ENCODE measurements around the gene ALG11.
"Not testable (repeated sequence)": the region's sequence is repeated elsewhere in the genome, so short reads cannot be mapped to it uniquely, and the experiment has no call there.

Gene ALG11

GRCh38 chr13:52011632-52012511 lies at the start of gene ALG11:
TSS of gene ALG11 (plus strand) at chr13:52012398. CDS start at chr13:52012419, 21 bp downstream.
- peak; percentile 97 for DNase-seq (ENCODE audit: low read depth)

DNA sequence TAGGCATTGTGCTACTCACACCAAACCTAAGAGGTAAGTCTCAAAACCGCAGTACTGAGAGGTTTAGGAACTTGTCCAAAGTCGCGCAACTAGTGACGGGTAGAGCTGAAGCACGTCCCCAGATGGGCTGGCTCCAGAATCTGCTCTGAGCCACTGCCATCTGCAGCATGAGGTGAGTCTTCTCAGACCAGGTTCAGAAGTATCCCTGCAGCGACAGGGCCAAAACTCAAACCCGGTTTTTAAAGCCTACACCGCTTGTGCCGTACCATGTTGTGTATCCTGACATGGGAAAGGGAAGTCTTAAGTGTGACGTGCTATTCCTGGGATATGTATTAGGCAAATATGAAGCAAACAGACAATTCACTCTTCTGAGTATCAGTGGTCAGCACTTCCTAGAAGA lies 46.0 kb upstream of the ALG11 start:
- no peak for DNase-seq (ENCODE audit: low read depth)

- DNase-seq (ENCODE audit: low read depth), result no peak
Observed at GRCh38 chr13:51967482-51968446, 44.4 kb upstream of the ALG11 start.

DNA sequence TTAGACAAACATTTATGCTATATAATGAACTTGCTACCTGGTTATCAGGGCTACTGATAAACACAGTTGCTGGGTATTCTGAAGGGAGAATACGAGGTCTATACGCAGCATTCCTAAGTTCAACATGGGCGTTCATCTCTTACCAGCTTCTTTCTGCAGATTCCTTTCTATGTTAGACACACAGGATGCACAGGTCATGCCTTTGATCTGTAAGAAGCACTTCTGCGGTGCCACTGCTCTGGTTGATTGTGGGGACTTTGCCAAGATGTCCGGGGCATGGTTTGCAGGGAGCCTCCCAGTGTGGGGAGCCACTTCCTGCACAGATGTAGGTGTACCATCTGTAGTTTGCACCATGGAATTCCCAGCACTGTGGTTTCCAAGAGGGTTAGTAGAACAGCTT lies 41.8 kb upstream of the ALG11 start:
- no peak for DNase-seq (ENCODE audit: low read depth)

GRCh38 chr13:51971520-51972426 lies 40.4 kb upstream of the ALG11 start:
- no peak for DNase-seq (ENCODE audit: low read depth)

- DNase-seq (ENCODE audit: low read depth), result no peak
Observed at GRCh38 chr13:51974482-51974881, 37.7 kb upstream of the ALG11 start.

- no peak for DNase-seq (ENCODE audit: low read depth)
Observed at GRCh38 chr13:51976423-51976822, 35.8 kb upstream of the ALG11 start.

DNA sequence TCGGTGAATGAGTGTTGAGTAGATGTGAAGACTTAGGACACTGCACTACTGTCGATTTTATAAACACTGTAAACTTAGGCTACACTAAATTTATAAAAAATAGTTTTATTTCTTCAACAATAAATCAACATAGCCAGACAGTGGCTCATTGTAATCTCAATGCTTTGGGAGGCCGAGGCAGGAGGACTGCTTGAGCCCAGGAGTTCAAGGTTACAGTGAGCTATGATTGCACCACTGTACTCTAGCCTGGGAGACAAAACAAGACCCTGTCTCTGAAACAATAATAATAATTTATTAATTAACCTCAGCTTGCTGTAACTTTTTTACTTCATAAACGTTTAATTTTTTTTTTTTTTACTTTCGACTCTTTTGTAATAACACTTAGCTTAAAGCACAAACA lies 35.3 kb upstream of the ALG11 start:
- DNase-seq (ENCODE audit: low read depth), result no peak

GRCh38 chr13:51977625-51978024 lies 34.6 kb upstream of the ALG11 start:
- no peak for DNase-seq (ENCODE audit: low read depth)

DNA sequence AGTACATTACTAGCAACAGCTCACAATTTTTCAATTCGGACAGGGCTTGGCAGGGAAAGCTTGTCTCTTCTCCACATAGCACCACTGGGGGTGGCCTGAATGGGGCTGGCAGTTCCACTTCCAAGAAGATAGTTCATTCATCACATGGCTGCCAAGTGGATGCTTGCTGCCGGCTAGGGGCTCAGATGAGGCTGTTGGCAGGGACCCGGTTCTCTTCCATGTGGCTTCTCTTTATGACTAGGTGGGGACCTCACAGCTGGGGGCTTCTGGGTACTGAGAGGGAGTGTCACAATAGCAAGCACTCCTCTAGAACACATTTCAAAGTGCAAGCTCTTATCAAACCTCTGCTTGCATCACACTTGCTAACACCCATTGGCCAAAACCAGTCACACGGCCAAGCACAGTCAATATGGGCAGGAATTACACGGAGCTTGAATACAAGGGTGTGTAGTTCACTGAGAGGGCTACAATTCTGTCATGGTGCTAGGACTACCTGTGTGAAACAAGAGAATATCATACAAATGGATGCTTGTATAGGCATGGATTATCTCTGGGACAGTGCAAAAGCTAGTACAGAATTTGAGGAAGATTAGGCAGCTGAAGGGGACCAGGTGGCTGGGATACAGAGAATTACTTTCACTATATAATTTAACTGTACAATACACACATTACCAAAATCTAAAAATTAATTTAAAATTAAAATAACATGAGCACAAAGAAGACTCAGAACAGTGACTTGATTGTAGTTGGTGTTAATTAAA lies 33.2 kb upstream of the ALG11 start:
- DNase-seq (ENCODE audit: low read depth), result no peak

GRCh38 chr13:51980908-51981307 lies 31.3 kb upstream of the ALG11 start:
- DNase-seq (ENCODE audit: low read depth), result no peak

DNA sequence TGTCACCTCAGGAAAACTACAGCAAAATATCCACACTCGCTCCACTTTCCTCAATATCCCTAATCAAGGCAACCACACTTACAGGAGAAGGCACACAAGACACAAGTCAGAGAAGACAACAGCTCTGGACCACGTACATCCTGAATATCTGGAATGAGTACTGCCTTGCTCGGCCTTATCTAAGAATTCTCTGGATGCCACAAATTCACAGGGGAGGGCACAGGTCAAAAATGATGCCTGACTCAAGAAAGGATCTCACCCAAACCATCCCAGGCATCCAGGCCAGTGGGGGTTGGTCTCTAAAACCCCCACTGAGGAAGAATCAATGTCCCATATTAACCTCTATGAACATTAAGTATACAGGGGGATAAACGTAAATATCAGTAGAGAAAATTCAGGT lies 30.8 kb upstream of the ALG11 start:
- DNase-seq (ENCODE audit: low read depth), result no peak

- not testable (repeated sequence) for DNase-seq (ENCODE audit: low read depth)
Observed at GRCh38 chr13:51983292-51983691, 28.9 kb upstream of the ALG11 start.

DNA sequence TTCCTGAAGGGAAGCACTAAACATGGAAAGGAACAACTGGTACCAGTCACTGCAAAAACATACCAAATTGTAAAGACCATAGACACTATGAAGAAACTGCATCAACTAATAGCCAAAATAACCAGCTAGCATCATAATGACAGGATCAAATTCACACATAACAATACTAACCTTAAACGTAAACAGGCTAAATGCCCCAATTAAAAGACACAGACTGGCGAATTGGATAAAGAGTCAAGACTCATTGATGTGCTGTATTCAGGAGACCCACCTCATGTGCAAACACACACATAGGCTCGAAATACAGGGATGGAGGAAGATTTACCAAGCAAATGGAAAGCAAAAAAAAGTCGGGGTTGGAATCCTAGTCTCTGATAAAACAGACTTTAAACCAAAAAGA lies 27.3 kb upstream of the ALG11 start:
- not testable (repeated sequence) for DNase-seq (ENCODE audit: low read depth)

DNA sequence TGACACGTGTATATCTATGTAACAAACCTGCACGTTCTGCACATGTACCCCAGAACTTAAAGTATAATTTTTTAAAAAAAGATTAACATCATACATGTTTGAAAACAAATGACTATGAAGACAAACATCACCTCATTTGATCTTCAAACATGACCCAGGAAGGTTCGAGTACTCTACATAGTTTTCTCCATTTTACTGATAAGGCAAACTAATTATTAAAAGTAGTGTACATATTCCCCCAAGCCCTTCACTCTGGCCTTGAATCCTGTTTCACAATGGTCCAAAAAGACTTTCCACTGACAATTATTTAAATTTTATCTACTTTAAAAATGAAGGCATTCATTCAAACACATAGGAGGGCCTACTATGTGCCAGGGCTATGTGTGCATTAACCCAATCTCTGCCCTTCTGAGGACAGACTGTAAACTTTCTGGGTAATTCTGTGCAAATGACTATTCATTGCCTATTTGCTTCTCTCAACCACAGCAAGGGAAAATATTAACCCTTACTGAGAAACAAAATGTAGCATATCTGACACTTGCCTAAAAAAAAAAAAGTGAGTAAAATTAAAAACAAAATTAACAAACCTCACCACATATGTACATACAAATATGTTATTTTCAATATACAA lies 23.1 kb upstream of the ALG11 start:
- no peak for DNase-seq (ENCODE audit: low read depth)

GRCh38 chr13:51993713-51994112 lies 18.5 kb upstream of the ALG11 start:
- DNase-seq (ENCODE audit: low read depth), result no peak

GRCh38 chr13:51995677-51996551 lies 16.3 kb upstream of the ALG11 start:
- peak; percentile 24 for DNase-seq (ENCODE audit: low read depth)

GRCh38 chr13:51996641-51997040 lies 15.6 kb upstream of the ALG11 start:
- DNase-seq (ENCODE audit: low read depth), result no peak

GRCh38 chr13:51997186-51997585 lies 15.0 kb upstream of the ALG11 start:
- no peak for DNase-seq (ENCODE audit: low read depth)
